ENCODE data around the gene FRG2C.
"Not testable (repeated sequence)": the region's sequence is repeated elsewhere in the genome, so short reads cannot be mapped to it uniquely, and the experiment has no call there.

FRG2C gene

GRCh38 chr3:75669348-75670297, 5.5 kb downstream of the FRG2C start:
- peak; percentile 70 for DNase-seq

GRCh38 chr3:75670298-75671286, 6.5 kb downstream of the FRG2C start:
- DNase-seq, result not testable (repeated sequence)

GRCh38 chr3:75671287-75672139, 7.4 kb downstream of the FRG2C start:
- DNase-seq, result not testable (repeated sequence)

- peak; percentile 49 for DNase-seq
Measured at GRCh38 chr3:75672140-75672775, 8.1 kb downstream of the FRG2C start.

- DNase-seq, result not testable (repeated sequence)
Measured at GRCh38 chr3:75683965-75684364, 19.8 kb downstream of the FRG2C start.

- DNase-seq, result no peak
Measured at GRCh38 chr3:75687323-75687722, 23.2 kb downstream of the FRG2C start.

- DNase-seq, result no peak
Measured at GRCh38 chr3:75692061-75692460, 27.9 kb downstream of the FRG2C start.

Measured in activated effector memory CD4-positive, alpha-beta T cell treated with anti-CD3 and anti-CD28 coated beads, Interleukin-2, amount 50 U/mL, for 16 hours (primary cell).